ENCODE results near the gene FOXE1.

DNA sequence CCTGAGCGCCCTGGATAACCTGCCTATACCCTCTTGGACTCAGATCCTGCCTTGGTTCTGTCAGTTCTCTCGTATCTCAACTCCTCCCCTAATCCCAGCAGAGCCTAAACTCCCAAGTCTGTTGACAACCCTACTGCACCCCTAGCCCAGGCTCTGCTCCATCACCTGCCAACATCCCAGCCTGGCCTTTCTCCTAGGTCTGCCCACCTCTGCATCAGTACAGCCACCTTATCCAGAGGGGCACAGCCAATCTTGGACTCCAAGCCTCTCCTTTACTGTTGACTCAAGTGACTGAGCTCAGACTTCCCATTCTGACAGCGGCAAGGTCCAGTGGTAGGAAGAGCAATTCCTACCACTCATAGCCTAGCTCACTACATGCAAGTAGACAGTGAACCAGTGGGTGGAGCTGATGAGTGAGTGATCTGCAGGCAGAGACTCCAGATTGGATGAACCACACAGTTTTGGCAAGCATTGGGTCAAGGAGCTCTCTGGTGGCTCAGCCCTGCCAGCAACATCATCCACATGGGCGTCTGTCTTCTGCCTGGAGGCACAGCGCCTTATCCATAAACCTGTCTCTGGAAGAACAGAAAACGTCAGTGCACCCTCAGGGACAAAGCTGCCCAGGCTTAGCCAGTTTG, 42.8 kb downstream of the FOXE1 start:
- TF ChIP-seq CTCF (IDR thresholded peaks at IDR 0.05; ENCODE audit: low read depth, low read length, missing input control) (no peak), RAD21 (IDR thresholded peaks at IDR 0.05) (no peak)

All from liver (tissue), 3 donors.